Kidney tubule cell (primary cell): ENCODE measurements around the gene ENC1.
"Not testable (repeated sequence)": the region's sequence is repeated elsewhere in the genome, so short reads cannot be mapped to it uniquely, and the experiment has no call there.

ENCODE experiments used
- DNase-seq: peaks from one replicate; pipeline ENCODE4 v3.0.0-alpha.2; 2018; ENCODE audit warnings: low spot score

The ENC1 gene, protein sequence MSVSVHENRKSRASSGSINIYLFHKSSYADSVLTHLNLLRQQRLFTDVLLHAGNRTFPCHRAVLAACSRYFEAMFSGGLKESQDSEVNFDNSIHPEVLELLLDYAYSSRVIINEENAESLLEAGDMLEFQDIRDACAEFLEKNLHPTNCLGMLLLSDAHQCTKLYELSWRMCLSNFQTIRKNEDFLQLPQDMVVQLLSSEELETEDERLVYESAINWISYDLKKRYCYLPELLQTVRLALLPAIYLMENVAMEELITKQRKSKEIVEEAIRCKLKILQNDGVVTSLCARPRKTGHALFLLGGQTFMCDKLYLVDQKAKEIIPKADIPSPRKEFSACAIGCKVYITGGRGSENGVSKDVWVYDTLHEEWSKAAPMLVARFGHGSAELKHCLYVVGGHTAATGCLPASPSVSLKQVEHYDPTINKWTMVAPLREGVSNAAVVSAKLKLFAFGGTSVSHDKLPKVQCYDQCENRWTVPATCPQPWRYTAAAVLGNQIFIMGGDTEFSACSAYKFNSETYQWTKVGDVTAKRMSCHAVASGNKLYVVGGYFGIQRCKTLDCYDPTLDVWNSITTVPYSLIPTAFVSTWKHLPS

GRCh38 chr5:74640450-74640953 lies at the start of gene ENC1:
TSS of gene ENC1 (minus strand) at chr5:74640728. CDS start at chr5:74636485, 4,243 bp downstream.
- DNase-seq, result peak; percentile 97

- peak; percentile 14 for DNase-seq
Measured at GRCh38 chr5:74686962-74687751, 46.6 kb upstream of the ENC1 start.

GRCh38 chr5:74685979-74686631 lies 45.6 kb upstream of the ENC1 start:
- DNase-seq, result no peak

DNA sequence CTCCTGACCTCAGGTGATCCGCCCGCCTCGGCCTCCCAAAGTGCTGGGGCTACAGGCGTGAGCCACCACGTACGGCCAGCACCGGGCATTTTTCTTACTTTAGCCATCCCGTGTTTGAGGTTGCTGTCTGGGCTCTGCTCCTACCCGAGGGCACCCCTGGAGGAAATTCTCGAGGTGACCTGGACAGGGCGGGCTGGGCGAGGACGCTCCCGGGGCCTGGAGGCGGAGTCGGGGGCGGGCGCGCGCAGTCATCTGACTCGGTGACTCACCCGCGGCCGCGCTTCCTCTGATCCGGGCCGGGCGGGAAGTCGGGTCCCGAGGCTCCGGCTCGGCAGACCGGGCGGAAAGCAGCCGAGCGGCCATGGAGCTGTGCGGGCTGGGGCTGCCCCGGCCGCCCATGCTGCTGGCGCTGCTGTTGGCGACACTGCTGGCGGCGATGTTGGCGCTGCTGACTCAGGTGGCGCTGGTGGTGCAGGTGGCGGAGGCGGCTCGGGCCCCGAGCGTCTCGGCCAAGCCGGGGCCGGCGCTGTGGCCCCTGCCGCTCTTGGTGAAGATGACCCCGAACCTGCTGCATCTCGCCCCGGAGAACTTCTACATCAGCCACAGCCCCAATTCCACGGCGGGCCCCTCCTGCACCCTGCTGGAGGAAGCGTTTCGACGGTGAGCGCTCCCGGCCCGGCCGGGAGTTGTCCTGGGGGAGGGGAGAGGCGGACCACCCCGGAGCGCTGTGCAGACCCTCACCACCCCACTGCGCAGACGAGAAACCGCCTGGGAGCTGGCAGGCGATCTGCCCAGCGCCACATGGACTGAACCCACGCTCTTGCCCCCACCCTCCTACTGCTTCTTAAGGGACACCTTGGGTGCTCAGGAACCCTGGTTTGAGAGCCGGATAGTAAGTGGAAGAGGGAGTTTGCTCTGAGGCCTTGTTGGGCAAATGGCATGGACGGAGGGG lies 44.6 kb upstream of the ENC1 start, which contains the start of gene HEXB:
HEXB (plus strand) TSS at position 334 of the 952 bp plus-strand sequence; CDS start at position 362, 28 bp downstream.
- peak; percentile 90 for DNase-seq

DNA sequence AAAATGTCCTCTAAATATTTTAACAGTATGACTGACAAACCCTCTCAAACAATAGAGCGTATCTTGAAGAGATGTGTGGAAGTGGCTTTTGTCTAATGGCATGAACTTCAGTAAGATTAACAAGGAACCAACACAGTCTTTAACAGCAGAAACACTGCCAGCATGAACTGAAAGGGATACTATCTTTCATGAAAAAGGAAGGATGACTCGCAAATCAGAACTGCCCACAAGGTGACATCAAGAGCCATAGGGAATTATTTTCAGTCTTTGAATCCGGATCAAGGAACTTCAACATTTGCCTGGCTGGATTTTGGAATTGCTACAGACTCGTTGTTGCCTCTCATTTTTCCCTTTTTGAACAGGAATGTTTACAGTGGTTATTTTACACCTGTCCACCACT lies 39.4 kb upstream of the ENC1 start:
- DNase-seq, result peak; percentile 66

- not testable (repeated sequence) for DNase-seq
Measured at GRCh38 chr5:74679300-74679699, 38.8 kb upstream of the ENC1 start.

GRCh38 chr5:74678123-74678522 lies 37.6 kb upstream of the ENC1 start:
- DNase-seq, result not testable (repeated sequence)

GRCh38 chr5:74676466-74676865 lies 35.9 kb upstream of the ENC1 start:
- not testable (repeated sequence) for DNase-seq

GRCh38 chr5:74673011-74673790 lies 32.7 kb upstream of the ENC1 start:
- DNase-seq, result peak; percentile 45

GRCh38 chr5:74672215-74672877 lies 31.8 kb upstream of the ENC1 start:
- DNase-seq, result no peak

DNA sequence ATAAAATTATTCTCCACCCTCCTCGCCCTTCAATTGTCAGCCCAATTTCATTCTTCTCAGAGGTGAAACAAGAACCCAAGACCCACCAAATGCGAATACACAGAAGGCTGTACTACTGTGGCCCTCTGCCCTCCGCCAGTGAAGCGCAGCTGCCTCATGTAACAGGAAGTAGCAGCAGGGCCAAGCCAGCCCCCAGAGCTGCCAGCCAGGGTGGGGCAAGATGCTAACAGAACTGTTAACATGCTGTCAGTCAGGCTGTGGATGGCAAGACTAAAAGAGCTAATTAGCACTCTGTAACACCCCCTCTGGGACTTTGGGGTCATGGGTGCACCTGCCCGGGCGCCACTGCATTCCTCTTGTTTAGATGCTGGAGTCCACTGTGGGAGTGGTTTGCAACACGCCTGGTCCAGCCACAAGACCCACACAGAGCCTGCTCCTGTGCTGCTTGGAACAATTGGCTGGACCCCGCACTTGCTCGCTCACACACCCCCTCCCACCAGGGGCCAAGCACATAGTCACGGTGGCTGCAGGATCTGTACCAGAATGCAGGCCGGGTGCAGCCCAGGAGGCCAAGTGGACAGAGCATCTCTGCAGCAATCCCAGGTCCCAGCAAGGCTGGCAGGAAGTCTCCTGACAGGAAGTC lies 30.0 kb upstream of the ENC1 start:
- DNase-seq, result no peak

GRCh38 chr5:74669821-74670220 lies 29.3 kb upstream of the ENC1 start:
- no peak for DNase-seq

- peak; percentile 63 for DNase-seq
Measured at GRCh38 chr5:74667396-74667795, 26.9 kb upstream of the ENC1 start.

DNA sequence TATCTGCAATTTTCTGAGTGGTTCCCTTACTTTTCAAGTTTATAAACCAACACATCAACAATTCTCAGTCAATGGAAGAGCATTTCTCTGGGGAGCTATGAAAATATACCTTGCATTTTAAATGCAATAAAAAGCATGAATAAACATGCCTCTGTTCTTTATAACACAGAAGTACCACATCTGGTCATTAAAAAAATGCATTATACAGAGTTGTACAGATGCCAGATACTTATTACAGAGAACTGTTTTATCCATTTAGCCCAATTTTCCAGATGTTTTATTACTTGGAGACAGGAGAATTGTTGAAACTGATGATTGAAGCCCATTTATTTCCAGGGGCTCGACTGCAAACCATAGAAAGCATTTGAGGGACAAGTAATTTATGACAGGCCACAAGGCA lies 25.3 kb upstream of the ENC1 start:
- DNase-seq, result no peak

GRCh38 chr5:74665273-74665672 lies 24.7 kb upstream of the ENC1 start:
- no peak for DNase-seq

DNA sequence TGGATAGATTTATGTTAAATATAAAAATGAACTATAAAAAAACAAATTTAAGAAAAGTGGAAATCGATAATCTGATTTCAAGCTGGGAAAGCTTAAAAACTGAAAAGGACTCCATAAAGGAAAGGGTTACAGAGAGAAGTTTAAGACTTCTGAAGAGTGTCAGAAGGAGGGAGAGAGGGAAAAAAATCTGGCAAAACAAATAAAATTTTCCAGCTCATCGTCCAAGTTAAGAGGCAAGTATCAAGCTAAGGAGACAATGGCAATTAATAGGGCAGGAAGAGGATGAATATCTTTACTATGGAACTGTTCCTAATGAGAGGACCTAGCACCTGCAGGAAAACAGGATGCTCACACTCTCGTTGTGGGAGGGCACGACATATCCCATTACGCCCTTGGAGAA lies 24.0 kb upstream of the ENC1 start:
- DNase-seq, result no peak

DNA sequence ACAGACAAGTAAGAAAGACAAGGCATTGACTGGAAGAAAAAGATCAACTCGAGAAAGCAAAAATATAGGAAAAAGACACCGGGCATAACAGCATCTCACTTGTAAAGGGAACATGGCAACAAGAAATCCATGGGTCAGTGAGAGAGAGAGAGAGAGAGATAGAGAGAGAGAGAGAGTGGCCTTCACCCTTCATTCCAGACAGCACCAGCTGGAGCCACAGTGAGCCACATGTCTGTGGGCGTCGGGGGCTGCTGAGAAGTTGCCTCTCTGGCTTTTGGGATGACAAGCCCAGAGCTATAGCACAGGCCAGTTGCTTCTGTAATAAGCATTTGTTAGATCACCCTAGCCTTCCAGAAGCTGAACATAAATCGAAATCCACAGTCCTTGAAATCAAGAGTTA lies 20.3 kb upstream of the ENC1 start:
- DNase-seq, result no peak

DNA sequence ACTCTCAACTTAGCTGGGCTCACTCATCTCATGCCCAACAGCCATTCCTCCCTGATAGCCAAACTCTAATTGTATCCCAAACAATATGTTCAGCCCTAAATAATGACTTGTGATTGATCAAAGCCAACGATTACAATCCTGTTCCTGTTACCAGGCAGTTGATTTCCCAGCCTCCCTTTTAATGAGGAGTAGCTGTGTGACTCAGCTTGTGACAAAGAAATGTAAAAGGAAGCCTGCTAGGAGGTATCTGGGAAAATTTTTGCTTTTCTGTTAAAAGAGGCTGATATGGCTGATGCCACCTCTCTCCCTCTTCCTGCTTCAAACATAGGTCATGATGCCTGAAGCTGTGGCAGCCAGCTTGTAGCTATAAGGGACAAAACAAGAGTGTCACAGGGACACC lies 19.6 kb upstream of the ENC1 start:
- peak; percentile 30 for DNase-seq

DNA sequence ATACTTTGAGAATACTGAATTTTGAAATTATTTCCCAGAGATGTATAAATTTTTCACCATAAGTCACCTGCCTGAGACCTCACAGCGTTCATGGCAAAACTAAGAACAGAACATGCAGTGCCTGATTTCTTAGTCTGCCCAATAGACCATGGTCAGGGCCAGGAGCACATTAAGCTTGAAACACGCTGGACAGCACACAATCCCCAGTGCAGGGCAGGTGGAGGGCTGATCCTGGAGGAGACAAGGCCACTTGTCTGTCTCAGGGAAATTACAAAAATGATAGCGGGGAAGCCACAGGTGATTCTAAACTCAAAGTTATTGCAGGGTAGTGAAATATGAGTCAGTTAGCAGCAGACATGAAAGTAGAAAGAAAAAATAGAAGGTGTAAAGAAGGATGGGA lies 18.6 kb upstream of the ENC1 start:
- no peak for DNase-seq
